HG03039 (cell line): ENCODE data around the gene RIMS4.

Experiments
- ATAC-seq: cut with Tn5 transposase; IDR thresholded peaks from one replicate; pipeline ENCODE4 v1.9.1; 2021; ENCODE audit warnings: mild to moderate bottlenecking, moderate library complexity; ENCODE audit not compliant: unreplicated experiment

RIMS4 gene

DNA sequence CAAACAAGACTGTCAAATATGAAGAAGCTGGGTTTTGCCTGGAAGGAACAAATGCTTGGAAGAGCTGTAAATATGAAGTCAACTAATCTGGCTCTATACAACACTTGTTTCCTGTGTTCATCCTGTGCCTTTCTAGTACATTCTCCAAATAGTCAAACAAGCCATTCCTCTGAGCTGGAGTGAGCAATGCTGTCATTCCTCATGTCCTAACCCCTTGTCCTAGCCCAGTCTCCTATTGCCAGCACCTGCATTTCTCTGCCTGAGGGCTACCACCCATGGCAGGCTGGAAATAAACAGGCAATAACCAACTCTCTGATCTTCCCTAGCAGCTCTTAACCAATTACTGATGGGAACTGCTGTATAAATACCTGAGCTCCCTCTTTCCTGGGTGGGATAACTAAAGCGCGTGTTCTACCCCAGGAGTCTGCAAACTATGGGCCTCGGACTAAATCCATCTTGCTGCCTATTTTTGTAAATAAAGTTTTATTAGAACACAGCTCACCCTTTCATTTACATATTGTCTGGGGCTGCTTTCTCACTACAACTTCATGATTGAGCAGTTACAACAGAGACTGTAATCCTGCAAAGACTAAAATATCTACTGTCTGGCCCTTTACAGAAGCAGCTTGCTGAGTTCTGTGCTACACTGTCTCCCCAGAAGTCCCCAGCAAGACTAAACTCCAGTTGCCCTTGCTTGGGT lies 13.4 kb downstream of the RIMS4 start:
- no peak for ATAC-seq

DNA sequence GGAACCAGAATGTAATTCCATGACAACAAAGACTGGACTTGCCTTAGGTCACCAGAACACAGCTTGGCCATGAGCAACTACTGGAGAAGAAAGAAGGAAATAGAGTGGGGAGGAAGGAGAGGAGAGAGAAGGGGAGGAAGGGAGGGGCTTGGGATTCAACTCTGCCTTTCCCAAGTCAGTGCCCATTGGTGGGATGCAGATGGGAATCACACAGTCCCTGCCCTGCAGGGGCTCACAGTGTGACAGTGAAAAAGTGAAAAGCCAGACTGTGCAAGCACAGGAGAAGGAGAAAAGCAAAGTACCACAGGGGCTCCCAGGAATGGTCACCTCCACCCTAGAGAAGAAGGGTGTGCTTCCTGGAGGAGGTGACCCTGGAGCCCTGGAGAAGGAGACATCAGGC lies 14.0 kb downstream of the RIMS4 start:
- no peak for ATAC-seq

GRCh38 chr20:44795836-44796235 lies 14.5 kb downstream of the RIMS4 start:
- no peak for ATAC-seq

DNA sequence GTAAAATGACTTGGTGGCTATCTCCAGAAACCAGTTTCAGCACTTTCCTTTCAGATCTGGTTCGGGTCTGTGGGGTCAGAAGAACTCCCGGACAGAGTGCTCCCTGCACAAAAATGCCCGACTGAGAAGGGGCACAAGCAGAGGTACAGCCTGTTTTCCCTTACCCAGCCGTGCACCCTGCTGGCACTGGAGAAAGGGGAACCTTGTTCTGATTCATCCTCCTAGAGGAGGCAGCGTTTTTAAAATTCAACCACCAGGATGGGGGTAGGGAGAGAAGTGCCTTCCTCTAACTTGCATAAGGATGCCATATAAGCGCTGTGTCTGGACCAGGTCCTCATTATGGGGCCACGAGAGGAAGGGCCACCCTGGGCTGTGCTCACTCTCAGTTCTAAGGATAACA lies 17.6 kb downstream of the RIMS4 start:
- ATAC-seq, result no peak

DNA sequence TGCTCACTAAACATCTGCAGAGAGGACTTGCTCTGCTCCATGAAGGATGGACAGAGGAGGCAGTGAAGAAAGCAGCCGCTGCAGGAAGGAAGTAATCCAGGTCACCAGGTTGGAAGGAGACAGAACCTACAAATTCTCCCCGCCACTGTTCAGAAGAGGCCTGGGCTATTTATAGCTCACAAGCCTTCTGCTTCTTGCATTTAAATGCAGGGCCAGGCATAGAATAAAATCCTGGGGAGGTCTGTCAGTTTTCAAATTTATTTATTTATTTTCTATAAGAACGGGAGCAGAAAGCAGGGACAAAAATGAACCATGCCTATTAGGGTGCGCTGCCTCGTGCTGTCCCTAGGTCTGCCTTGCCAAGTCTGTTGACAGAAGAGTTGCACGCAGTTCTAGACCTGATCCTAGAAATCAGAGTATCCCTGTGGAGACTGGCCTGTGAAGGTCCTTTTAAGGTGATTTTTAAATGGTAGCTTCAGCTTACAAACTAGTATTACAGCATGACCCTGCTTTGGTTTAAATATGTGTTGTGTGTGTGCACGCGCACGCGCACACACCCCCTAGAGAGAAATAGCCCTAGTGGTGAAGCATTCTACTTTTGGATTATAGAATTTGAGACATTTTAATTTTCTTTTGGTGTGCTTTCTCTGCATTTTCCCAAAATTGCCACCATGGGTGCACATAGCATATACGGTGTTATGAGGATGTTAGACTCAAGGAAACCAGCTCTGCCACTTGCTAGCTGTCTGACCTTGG lies 19.5 kb downstream of the RIMS4 start:
- no peak for ATAC-seq

DNA sequence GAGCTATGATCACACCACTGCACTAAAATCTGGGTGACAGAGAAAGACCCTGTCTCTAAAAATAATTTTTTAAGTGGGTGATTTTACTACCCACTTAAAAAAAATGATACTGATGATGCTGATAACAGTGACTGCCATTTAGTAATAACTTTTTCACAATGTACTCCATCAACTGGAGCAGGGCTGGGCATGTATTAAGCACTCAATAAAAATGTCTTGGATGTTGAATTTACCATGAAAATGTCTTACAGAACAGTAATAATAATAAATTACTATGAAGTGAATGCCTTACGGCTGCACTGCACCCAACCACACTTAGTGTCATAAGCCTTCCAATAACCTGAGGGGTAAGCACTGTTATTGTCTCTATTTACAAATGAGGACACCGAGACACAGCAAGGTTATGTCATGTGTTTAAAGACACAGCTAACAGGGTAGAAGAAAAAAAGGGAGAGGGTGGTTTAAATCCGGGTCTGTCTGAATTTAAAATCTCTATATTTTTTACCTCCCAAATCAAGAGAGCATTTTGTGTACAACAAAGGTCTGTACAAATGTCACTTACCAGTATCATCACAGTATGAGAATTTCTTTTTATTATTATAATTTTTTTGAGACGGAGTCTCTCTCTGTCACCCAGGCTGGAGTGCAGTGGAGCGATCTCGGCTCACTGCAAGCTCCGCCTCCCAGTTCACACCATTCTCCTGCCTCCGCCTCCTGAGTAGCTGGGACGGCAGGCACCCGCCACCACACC lies 21.5 kb downstream of the RIMS4 start:
- no peak for ATAC-seq

DNA sequence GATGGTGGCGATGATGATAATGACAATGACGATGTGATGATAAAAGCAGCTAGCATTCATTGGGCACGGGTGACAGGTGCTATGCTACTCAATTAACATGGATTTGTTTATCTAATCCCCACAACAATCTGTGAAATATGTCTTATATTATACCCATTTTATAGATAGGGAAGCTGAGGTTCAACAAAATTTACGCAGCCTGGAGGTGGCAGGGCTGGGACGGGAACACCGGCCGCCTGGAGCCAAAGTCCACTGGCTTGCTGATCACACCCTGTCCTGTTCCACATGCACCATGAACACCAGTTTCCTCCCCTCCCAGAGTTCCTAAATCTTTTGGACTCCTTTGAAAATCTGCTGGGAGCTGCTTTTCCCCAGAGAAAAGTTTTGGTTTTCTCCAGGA lies 23.0 kb downstream of the RIMS4 start:
- no peak for ATAC-seq

DNA sequence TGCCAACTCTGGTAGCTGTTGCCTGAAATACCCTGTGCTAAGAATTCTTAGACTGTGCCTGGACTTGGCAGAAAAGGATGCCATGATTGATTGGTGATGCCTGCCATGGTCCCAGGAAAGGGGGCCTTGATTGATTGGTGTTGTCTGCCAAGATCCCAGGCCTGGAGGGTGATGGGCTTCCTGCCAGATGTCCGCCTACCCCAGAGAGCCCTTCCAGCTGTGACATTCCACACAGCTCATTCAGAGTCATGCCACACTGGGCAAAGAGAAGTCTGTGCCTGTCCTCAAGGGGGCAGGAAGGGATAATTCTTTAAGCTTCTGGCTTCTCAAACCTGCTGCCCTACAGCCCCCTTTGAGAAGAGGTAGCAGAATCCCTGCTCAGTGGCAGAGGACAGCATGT lies 24.6 kb downstream of the RIMS4 start:
- ATAC-seq, result no peak

- ATAC-seq, result no peak
Measured at GRCh38 chr20:44784688-44785087, 25.7 kb downstream of the RIMS4 start.

DNA sequence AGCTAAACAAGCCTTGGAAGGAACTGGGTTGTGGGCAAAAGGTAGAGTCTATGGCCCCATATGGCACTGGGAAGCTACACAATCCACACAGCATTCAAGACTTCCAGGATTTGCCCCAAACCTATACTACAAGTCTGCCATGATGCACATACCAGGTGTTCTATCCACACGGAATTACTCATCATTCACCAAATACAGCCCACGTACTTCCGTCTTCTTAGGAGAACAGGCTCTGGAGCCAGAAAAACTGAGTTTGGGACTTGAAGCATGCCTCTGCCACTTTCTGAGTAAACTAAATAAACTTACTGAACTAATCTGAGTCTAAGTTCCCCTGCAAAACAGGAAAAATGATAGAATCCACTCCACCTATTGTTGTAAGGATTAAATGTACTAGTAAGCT lies 28.6 kb downstream of the RIMS4 start:
- no peak for ATAC-seq

- no peak for ATAC-seq
Measured at GRCh38 chr20:44781118-44781517, 29.2 kb downstream of the RIMS4 start.

- ATAC-seq, result no peak
Measured at GRCh38 chr20:44780226-44780625, 30.1 kb downstream of the RIMS4 start.

DNA sequence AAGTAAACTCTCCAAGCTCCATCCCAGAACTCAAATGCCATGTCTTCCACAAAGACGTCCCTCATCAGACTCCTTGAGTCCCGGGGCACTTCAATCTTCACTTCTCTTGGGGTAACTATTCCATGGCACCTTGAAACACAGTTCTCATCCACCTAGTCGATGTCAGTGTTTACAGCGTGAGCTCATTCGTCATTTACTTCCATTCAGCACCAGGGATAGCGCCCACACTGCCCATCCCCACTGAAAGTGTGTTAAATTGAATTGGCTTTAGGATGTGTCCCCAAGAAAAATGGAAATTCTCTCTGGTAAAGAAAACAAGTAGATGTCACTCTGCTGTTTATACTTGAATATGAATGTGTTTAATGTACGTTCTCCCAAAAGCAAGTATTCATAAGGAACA lies 33.4 kb downstream of the RIMS4 start:
- ATAC-seq, result no peak

DNA sequence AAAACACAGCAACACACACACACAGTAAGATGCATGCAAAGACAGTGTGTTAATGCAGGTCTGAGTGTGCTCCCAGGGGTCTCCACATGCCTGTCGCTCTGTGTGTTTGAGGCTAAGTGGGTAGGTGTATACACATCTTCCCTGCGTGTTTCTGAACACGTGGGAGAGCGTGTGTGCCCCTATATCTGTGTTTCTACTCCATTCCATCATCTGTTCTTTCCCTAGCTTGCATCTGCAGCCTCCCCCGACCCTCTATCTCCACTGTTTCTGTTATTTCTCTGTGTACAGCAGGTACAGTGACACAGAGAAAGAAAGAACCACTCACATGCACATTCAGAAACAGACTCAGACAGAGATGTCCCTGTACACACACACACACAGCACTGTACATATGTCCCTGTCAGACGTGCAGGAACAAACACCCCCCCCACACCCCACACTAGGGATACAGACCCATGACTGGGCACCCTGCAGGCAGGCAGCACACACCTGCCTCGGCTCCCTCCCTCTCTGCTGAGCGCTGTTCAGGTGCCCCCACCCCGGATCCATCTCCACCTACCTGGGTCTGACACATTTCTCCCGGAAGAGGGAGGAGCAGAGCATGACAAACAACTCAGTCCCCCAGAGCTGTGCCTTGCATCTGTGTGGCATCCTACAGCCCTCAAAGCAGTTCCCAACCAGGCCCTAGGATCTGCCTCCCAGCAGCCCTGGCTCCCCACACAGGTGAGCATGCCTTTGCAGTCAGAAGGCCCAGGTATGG lies 37.1 kb downstream of the RIMS4 start:
- no peak for ATAC-seq

- no peak for ATAC-seq
Measured at GRCh38 chr20:44772636-44773035, 37.7 kb downstream of the RIMS4 start.

- no peak for ATAC-seq
Measured at GRCh38 chr20:44771172-44771535, 39.2 kb downstream of the RIMS4 start.

DNA sequence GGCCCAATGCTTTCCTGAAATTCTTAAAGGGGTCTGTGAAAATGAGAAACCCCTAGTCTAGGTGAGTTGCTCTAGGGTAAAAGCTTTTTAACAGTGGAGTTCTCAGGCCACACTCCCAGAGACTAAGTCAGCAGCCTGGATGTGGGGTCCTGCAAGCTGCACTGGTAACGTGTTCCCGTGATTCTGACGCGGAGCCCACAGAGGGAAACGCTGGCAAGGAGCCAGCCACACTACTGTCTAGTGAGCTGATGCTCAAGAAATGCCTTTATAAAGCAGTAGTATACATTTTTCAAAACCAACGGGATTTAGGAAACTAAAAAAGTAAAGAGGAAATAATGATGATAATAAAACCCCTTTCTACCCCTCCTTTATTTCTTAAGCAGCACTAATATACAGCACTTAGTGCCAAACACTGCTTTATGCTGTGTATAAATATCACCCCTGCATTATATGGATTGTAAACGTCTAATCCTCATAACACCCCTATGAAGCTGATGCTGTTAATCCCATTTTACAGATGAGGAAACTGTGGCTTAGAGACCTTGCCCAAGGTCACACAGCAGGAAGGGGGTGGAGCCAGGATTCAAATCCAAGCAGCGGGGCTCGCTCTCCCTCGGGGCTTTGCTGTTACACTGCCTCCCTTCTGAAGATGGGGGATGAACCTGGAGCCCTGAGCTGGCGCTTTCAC lies 39.7 kb downstream of the RIMS4 start:
- no peak for ATAC-seq

- ATAC-seq, result no peak
Measured at GRCh38 chr20:44769481-44769863, 40.9 kb downstream of the RIMS4 start.

GRCh38 chr20:44768854-44769480 lies 41.4 kb downstream of the RIMS4 start:
- ATAC-seq, result no peak

GRCh38 chr20:44768256-44768655 lies 42.1 kb downstream of the RIMS4 start:
- ATAC-seq, result no peak
